NCI-H2196 treated with DMSO at 0.1 percent for 48 hours (cell line): ENCODE measurements around the gene TBATA.
A peak's percentile ranks its signal among the peaks of the same experiment; 100 is the strongest.

Experiments
- DNase-seq: peaks from one replicate; lab custom pipeline; 2025; ENCODE audit not compliant: unreplicated experiment; lab: John Stamatoyannopoulos, UW

The TBATA gene

GRCh38 chr10:70785190-70785589 is at the start of gene TBATA:
TSS of gene TBATA (minus strand) at chr10:70785377. CDS start at chr10:70783379, 1,998 bp downstream.
- no peak for DNase-seq

DNA sequence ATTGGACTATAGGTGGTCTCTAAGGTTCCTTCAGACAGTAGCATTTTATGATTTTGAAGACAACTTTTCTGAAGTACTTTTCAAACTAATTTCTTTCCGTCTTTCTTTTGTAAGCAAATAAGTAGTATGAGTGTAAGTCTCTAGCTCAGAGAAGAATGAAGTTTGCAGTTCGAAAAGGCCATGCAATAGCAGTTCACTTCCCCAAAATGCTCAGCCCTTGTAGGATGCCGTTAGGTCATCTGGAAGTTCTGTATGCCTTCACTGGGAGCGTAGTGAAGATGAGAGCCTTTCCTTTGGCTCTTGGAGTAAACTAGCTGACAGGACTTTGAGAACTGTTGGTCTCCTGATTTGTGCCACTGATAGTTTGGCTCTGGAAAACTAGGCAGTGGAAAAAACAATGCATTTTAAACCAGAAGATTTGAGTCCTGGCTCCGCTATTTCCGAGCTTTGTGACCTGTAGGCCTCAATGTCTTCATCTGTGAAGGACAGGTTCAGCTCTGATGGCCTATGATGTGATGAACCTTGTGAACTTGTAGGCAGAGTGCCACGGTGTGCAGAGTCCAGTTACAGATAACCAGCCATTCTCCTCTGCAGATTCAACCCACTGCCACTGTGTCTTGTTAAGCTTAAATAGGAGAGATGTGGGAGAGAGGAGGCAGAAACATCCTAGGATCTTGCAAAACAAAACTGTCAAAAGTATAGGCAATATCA is 49.4 kb upstream of the TBATA start:
- no peak for DNase-seq

- DNase-seq, result no peak
Observed at GRCh38 chr10:70834021-70834420, 48.8 kb upstream of the TBATA start.

DNA sequence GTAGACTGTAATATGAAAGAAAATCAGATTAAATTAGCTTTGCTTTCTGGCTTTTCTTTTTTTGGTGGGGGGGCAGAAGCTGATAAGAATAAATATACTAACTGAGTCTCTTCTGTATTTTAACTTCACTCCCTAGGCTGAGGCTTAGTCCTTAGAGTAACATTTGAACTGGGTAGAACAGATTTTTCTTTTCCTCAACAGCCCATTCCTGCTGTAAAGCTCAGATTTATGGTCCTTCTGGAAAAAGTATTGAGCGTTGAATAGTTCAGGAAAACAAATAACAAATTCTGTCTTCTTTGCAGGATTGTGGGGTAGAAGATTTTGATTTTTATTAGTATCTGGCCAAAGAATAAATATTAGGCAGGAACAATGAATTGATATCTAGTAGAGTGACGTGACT is 48.4 kb upstream of the TBATA start:
- no peak for DNase-seq

DNA sequence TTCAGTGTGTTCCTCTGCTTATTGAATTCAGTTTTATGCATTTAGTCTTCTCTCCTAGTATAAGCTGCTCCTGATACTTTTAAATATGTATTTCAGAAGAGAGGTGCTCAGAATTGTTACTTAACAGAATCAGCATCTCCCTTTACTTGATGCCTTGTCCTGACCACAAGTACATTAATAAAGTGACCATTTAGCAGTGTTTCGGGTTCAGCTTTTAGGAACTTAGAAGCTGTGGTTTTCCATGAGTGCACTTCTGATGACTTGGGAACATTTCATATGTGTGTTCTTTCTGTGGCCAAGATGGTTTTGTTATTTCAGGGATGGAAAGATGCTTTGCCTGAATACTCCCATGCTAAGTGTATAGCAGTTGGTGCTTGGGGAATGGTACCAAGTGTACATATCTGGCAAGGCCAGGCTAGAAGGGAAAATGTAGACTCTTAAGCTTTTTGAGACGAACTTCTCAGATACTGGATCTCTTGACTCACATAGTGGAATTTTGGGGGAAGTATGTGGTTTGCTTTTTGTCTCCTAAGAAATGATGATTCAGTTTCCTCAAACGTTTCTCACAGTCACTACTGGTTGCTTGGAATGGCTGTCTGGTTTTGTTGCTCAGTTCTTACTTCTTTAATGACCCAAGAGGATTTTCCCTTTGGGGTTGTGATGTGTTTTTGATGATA is 47.8 kb upstream of the TBATA start:
- DNase-seq, result no peak

DNA sequence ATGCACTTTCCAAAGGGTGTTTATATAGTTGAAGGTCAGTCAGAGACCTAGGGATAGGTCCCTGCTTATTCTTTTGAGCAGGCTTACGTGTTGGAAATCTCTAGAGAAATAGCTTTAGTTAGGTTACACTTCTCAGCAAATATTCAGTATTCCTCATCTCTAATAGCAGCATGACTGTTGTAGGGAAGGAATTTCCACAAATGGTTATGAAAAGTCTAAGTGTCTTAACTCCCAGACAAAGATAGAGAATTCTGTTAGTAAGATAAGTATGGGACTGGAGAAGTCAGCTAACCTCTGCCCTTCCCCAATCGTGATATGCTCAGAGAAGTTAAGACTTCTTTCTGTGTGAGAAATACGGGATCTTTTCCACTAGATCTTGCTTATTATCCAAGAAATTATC is 47.0 kb upstream of the TBATA start:
- DNase-seq, result no peak

DNA sequence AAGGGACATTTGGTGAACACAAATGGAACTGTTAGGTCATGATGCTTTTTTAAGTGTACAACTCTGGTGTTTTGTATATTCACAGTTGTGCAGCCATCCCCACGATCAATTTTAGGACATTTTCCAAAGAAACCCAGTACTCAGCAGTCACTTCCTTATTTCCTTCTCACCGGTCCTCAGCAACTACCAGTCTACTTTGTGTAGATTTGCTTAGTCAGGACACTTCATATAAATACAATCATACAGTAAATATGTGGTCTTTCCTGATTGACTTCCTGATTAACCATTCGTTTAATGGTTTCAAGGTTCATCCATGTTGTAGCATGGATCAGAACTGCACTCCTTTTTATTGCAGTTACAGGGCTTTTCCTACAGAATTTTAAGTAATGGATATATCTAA is 45.0 kb upstream of the TBATA start:
- no peak for DNase-seq

DNA sequence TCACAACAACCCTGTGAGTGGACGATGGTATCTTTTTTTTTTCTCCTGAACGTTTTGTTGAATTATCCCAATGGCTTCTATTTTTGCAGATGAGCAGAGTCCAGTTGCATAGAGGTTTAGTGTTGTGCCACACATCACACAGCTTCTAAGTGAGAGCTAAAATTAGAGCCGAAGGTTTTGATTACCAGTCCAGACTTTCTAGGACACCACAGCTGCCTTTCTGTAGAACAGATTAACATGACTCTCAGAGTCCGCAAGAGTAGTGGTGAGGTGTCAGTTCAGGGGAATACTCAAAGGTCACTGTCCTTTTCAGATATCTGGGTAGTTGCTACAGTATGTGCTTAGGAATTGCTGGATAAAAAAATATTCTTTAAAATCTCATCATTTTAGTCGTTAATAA is 44.4 kb upstream of the TBATA start:
- no peak for DNase-seq

- no peak for DNase-seq
Observed at GRCh38 chr10:70828923-70829322, 43.7 kb upstream of the TBATA start.

- no peak for DNase-seq
Observed at GRCh38 chr10:70827086-70827757, 42.0 kb upstream of the TBATA start.

GRCh38 chr10:70822076-70822820 is 37.1 kb upstream of the TBATA start:
- DNase-seq, result no peak

DNA sequence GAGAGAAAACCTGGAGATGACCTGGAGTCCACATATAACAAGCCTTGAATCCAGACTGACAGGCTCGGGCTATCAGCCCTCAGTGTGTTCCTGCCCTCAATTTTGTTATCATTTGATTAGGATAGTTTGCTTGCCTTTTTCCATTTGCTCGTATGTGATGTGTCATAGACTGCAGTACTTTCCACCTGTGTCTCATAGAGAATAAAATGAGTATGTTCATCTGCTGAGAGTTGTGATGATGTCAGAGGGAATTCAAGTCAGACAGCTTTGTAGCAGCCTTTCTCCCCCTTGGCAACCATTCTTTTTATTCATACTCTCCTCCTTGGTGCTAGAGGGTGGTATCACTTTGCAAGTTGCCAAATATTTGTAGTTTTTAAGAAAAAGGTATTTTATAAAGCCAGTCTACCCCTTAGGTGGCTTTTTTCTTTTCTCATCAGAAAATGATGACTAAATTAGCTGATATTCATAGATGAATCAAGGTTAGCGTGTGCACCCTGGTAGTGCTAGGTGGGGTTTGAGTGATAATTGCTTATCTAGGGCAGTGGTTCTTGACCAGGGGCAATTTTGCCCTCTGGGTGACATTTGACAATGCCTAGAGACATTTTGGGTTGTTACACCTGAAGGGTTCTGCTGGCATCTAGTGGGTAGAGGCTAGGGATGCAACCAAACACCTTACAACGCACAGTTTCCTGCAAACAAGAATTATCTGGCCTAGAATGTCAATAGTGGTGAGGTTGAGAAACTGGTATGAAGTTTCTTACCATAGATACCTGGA is 36.0 kb upstream of the TBATA start:
- DNase-seq, result no peak

DNA sequence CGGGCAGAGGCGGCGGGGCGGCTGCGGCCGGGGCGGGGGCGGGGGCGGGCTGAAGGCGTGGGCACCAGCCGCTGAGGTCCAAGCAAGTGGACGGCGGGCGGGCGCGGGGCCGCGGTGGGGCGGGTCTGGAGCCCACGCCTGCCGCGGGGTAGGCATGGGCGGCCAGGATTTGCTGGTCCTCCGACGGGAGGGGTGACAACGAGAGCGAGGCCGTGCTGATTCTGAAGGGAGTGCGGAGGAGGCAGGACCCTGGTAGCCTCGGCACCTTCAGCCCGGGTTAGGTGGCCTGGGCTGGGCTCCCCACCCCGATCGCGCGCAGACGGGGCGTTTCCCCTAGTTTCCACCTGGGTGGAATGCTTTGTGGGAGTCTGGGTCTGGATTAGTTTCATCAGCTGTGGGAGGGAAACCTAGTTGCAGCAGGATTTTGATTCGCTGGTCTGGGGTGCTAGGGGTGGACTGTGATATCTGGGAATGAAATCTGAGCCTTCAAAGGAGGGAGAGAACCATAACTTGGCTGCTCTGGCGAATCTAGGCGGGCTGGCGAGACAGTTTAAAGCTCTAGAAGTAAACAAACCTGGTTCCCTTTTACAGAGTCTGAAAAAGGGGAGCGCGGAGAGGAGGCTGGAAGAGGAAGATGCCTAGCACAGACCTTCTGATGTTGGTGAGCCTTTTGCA is 31.2 kb upstream of the TBATA start:
- DNase-seq, result peak; percentile 42

DNA sequence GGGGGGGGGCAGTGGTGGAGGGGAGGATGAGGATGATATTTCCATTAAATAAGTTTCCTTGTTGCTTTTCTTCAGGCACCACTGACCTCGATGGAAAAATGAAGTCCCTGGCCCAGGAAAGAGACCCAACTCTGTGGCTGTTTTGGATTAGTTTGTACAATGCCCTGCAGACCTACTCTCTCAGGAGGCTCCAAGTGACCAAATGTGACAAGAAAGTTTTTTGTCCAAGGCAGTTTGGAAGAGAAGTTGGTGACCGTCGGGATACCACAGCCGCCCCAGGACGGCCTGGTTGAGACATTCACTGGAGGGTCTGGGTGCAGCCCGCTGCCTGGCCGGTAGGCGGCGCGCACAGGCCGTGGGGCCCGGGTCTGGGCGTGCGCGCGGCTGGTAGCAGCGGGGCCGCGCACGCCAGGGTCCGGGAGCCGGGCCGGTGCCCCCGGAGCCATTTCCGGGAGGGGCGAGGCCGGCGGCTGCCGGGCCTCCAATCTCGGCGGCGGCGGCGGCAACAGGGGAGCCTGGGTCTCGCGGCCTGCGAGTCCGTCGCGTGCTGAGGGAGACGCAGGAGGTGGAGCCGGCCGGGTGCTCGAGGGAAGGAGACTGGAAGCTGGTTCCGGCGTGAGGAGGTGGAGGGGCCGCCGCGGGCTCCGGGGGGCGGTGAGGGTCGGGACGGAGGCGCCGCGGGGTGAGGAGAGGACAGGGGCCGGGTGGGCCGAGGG is 30.5 kb upstream of the TBATA start, which contains the start of gene SGPL1:
SGPL1 (plus strand) TSS at position 445 of the 716 bp plus-strand sequence. CDS start 906 bp downstream, outside the sequence.
- peak; percentile 21 for DNase-seq

DNA sequence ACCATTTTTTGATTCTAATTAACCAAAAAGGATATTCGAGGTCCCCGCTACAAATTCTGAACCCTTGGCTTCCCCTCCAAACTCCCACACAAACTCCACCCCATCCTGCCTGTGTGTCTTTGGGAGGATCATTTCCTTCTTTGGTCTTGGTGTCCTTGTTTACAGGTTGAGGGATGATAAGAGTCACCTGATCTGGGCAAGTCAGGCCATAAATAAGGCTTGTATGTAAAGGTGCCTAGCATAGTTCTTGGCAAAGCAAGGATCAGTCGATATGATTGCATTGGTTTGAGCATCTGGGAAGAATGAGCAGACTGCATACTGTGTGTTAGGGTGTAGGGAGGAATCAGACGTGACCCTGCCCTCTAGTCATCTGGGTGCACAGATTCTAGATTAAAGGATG is 28.9 kb upstream of the TBATA start:
- DNase-seq, result no peak

- DNase-seq, result no peak
Observed at GRCh38 chr10:70812814-70813213, 27.6 kb upstream of the TBATA start.

DNA sequence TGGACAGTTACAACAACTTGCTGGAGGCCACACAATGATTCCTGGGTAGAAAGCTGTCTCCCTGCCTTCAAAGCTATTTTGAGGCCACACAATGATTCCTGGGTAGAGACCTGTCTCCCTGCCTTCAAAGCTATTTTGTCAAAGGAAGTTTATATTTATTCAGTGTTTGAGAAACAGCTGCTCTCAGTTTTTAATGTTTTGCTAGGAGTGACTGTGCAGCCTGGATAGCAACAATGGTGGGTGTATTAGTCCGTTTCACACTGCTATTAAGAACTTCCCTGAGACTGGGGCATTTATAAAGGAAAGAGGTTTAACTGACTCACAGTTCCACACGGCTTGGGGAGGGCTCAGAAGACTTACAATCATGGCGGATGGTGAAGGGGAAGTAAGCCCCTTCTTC is 26.7 kb upstream of the TBATA start:
- no peak for DNase-seq

DNA sequence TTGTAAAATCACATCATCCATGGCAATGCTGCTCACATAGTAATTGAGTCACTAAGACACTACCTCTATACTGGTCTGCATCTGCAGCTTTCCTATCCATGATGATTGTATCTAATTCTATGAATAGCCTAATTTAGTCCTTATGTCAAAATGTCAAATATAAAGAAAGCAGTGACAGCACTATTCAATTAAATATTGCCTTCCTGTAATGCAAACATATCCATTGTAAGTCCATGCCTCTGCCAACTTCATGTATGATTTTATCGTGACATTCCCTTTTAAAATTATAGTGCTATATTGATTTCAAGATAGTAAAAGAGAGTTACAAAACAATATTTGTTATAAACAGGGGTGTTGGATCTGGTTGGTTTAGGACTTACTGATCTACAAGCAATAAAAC is 25.8 kb upstream of the TBATA start:
- DNase-seq, result no peak

- no peak for DNase-seq
Observed at GRCh38 chr10:70809726-70810125, 24.5 kb upstream of the TBATA start.
